GM18511 (cell line): ENCODE measurements around the gene GMIP.
"Not testable (repeated sequence)": the region's sequence is repeated elsewhere in the genome, so short reads cannot be mapped to it uniquely, and the experiment has no call there.

Source experiments
- ATAC-seq: cut with Tn5 transposase; IDR thresholded peaks from one replicate; pipeline ENCODE4 v1.9.1; 2021; ENCODE audit warnings: mild to moderate bottlenecking, moderate library complexity; ENCODE audit not compliant: unreplicated experiment

GMIP gene, protein sequence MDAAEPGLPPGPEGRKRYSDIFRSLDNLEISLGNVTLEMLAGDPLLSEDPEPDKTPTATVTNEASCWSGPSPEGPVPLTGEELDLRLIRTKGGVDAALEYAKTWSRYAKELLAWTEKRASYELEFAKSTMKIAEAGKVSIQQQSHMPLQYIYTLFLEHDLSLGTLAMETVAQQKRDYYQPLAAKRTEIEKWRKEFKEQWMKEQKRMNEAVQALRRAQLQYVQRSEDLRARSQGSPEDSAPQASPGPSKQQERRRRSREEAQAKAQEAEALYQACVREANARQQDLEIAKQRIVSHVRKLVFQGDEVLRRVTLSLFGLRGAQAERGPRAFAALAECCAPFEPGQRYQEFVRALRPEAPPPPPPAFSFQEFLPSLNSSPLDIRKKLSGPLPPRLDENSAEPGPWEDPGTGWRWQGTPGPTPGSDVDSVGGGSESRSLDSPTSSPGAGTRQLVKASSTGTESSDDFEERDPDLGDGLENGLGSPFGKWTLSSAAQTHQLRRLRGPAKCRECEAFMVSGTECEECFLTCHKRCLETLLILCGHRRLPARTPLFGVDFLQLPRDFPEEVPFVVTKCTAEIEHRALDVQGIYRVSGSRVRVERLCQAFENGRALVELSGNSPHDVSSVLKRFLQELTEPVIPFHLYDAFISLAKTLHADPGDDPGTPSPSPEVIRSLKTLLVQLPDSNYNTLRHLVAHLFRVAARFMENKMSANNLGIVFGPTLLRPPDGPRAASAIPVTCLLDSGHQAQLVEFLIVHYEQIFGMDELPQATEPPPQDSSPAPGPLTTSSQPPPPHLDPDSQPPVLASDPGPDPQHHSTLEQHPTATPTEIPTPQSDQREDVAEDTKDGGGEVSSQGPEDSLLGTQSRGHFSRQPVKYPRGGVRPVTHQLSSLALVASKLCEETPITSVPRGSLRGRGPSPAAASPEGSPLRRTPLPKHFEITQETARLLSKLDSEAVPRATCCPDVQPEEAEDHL

DNA sequence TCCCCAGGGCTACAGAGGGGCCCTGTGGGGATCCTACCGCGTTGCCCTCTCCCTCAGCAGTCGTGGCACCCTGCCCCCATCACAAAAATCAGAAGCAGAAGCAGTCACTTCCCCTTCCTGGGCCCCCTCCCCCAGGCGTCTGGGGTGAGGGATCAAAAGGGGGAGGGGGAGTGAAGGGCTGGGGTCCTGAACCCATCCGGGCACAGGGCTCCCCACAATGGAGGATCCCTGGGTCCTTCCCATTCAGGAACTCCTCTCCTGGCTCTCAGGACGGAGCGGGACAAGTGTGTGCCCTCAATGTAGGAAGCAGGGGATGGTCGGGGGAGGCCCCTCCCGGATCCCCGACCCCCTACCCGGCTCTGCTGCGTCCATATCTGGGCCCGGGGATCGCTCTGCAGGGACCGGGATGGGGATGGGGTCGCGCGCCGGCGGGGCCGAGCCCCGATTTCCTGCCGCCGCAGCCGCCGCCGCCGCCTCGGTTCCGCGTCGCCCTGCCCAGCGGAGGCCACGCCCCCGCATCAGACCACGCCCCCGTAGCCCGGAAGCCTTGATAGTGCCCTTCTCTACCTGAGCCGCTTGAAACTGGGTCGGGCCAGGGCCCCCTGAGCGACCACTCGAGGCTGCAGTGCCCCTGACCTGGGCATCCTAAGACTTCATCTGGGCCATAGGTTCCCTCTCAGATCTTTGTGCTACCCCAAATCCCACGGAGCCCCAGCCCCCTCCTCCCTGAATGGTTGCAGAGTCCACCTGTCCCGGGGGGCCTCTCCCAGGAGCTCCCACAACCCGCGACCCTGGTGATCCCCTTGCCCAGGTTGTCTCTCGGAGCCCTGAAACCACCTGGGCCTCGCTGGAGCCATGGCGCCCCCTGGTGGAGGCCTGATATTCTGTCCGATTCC, at the start of gene GMIP:
TSS of gene GMIP (minus strand) at position 500 of the 896 bp plus-strand sequence. CDS start at position 372, 128 bp downstream.
- ATAC-seq: peak; percentile 85

DNA sequence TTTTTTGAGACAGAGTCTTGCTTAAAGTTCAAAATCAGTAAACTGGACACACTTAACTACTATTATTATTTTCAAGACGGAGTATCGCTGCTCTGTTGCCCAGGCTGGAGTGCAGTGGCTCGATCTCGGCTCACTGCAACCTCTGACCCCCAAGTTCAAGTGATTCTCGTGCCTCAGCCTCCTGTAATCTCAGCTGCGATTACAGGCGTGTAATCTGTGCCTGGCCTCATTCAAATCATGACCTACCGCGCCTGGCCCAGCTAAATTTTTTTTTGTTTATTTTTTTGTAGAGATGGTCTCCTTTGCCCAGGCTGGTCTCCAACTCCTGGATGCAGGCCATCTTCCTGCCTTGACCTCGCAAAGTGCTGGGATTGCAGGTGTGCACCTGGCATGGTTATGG, 48.2 kb upstream of the GMIP start:
- no peak for ATAC-seq

DNA sequence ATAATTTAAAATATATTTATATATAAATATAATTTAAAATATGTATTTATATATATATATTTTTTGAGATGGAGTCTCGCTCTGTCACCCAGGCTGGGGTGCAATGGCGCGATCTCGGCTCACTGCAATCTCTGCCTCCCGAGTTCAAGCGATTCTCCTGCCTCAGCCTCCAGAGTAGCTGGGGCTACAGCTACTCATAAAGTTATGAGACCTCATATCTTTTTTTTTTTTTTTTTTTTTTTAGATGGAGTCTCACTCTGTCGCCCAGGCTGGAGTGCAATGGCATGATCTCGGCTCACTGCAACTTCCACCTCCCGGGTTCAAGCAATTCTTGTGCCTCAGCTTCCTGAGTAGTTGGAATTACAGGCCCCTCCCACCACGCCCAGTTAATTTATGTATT, 45.6 kb upstream of the GMIP start:
- not testable (repeated sequence) for ATAC-seq

DNA sequence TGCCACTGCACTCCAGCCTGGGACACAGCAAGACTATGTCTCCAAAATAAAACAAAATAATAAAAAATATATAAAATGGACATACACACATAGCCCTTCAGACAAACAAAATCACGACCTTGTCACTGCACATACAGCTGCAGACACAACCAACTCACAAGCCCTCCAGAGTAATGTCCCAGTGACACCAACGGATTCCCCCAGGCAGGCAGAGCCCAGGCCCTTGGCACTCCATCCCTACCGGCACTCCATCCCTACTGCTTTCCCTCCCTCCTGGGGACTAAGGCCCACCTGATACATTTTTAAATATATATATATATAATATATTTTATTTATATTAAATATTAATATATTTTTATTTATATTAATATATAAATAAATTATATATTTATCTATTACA, 43.6 kb upstream of the GMIP start:
- no peak for ATAC-seq

DNA sequence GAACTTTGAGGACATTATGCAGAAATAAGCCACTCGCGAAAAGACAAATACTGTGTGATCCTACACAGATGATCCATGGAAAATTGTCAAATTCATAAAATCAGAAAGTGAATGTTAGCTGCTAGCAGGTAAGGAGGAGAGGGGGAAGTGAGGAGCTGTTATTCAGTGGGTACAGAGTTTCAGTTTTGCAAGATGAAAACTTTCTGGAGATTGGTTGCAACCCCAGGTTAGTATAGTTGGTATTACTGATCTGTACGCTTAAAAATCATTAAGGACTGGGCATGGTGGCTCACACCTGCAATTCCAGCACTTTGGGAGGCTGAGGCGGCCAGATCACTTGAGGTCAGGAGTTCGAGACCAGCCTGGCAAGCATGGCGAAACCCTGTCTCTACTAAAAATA, 43.1 kb upstream of the GMIP start:
- ATAC-seq: no peak

DNA sequence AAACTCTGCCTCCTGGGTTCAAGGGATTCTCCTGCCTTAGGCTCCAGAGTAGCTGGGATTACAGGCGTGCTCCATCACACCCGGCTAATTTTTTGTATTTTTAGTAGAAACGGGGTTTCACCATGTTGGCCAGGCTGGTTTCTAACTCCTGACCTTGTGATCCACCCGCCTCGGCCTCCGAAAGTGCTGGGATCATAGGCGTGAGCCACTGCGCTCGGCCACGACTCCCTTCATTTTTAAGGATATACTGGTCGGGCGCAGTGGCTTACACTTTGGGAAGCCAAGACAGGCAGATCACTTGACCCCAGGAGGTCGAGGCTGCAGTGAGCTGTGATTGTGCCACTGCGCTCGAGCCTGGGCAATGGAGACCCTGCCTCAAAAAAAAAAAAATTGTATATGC, 42.7 kb upstream of the GMIP start:
- not testable (repeated sequence) for ATAC-seq

DNA sequence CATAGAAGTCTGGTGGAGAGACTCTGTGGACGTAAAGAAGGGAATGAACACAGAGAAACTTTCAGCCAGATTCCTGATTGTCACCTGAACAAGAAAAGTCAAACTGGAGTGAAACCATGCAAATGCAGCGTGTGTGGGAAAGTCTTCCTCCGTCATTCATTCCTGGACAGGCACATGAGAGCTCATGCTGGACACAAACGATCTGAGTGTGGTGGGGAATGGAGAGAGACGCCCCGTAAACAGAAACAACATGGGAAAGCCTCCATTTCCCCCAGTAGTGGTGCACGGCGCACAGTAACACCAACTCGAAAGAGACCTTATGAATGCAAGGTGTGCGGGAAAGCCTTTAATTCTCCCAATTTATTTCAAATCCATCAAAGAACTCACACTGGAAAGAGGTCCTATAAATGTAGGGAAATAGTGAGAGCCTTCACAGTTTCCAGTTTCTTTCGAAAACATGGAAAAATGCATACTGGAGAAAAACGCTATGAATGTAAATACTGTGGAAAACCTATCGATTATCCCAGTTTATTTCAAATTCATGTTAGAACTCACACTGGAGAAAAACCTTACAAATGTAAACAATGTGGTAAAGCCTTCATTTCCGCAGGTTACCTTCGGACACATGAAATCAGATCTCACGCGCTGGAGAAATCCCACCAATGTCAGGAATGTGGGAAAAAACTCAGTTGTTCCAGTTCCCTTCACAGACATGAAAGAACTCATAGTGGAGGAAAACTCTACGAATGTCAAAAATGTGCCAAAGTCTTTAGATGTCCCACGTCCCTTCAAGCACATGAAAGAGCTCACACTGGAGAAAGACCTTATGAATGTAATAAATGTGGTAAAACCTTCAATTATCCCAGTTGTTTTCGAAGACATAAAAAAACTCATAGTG, 36.0 kb upstream of the GMIP start:
- no peak for ATAC-seq

DNA sequence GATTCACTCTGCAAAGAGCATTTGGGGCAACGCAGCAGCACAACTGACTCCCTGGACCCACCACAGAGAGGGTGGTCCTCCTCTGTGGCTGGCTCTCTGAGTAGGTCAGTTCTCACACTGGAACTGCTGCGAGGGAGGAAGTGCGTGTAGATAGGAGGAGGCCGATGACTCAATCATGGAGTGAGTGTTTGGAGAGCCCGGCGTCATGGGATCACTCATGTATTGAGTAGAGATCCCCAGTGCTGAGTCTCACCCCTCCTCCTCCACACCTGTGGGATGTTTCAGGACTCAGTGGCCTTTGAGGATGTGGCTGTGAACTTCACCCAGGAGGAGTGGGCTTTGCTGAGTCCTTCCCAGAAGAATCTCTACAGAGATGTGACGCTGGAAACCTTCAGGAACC, 34.1 kb upstream of the GMIP start:
- ATAC-seq: no peak

DNA sequence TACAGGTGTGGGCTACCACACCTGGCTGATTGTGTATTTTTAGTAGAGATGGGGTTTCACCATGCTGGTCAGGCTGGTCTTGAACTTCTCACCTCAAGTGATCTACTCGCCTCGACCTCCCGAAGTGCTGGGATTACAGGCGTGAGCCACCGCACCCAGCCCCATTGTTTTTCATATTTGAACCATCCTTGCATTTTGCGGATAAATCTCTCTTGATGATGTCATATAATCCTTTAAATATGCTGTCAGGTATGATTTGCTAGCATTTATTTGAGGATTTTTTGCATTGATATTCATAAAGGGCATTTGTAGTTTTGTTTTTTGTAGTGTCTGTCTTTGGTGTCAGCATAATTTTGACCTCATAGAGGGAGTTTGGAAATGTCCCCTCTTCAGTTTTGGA, 30.9 kb upstream of the GMIP start:
- ATAC-seq: no peak

DNA sequence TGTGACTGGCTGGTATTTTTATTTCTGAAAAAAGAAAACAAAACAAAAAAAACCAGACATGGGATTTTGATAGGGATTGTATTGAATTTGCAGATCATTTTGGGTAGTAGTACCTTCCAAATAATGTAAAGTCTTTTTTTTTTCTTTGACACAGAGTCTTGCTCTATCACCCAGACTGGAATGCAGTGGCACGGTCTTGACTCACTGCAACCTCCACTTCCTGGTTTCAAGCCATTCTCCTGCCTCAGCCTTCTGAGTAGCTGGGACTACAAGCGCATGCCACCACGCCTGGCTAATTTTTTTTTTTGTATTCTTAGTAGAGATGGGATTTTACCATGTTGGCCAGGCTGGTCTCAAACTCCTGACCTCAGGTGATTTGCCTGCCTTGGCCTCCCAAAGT, 29.4 kb upstream of the GMIP start:
- no peak for ATAC-seq

DNA sequence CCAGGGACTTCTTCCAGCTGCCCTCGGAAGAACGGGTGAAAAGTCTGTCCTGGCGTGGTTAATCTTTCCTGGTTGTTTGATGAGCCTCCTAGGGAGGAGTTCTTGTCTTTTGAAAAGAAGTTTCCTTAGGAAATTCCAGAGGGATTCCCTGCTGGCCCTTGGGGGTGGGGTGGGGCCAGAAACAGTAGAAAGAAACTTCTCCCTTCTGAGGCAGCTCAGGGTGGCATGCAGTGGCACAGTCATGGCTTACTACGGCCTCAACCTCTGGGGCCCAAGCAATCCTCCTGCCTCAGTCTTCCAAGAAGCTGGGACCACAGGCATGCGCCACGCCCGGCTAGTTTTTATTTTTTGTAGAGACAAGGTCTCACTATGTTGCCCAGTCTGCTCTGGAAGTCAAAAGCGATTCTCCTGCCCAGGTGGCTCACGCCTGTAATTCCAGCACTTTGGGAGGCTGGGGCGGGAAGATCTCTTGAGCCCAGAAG, 26.7 kb upstream of the GMIP start:
- ATAC-seq: no peak

DNA sequence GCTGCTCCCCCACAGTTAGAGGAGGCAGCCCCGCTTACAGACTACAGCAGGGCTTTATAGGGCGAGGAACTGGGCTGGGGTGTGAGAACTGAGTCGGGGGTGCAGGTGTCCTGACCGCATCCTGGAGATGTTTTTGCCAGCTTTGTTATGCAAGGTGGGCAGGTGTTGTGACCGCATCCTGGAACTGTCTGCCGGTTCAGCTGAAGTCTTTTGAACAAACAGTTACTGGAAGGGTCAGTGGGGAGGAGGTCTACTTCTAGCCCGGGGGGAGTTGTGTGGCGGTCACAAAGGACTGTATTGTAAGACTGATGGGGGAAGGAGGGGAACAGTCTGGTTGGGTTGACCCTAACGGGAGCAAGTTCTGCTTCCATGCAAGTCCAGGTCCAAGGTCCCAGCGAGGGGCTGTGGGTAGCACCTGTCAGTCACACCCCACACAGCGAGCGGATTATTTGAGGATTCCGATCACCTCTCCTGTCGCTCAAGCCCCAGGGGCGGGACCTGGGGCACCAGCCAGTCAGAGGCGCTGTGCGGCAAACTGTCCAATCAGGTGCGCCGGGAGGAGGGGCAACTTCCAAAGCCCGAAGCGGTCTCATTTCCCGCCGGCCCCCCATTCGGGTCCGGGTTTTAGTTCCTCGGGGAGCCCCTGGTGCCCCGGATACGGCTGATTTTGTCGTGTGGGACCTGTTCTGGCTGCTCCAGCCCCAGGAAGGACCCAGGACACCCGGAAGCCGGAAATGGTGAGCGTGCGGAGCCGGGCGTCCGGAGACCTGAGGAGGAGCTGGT, 25.0 kb upstream of the GMIP start, which contains the start of gene ZNF101:
TSS of gene ZNF101 (plus strand) at position 610 of the 783 bp plus-strand sequence. CDS start at position 735, 125 bp downstream.
- ATAC-seq: peak; percentile 73

DNA sequence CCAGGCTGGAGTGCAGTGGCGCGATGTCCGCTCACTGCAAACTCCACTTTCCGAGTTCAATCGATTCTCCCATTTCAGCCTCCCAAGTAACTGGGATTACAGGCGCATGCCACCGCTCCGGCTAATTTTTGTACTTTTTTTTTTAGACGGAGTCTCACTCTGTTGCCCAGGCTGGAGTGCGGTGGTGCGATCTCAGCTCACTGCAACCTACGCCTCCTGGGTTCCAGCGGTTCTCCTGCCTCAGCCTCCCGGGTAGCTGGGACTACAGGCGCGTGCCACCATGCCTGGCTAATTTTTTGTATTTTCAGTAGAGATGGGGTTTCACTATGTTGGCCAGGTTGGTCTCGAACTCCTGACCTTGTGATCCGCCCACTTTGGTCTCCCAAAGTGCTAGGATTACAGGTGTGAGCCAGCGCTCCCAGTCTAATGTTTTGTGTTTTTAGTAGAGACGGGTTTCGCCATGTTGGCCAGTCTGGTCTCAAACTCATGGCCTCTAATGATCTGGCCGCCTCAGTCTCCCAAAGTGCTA, 22.0 kb upstream of the GMIP start:
- not testable (repeated sequence) for ATAC-seq

DNA sequence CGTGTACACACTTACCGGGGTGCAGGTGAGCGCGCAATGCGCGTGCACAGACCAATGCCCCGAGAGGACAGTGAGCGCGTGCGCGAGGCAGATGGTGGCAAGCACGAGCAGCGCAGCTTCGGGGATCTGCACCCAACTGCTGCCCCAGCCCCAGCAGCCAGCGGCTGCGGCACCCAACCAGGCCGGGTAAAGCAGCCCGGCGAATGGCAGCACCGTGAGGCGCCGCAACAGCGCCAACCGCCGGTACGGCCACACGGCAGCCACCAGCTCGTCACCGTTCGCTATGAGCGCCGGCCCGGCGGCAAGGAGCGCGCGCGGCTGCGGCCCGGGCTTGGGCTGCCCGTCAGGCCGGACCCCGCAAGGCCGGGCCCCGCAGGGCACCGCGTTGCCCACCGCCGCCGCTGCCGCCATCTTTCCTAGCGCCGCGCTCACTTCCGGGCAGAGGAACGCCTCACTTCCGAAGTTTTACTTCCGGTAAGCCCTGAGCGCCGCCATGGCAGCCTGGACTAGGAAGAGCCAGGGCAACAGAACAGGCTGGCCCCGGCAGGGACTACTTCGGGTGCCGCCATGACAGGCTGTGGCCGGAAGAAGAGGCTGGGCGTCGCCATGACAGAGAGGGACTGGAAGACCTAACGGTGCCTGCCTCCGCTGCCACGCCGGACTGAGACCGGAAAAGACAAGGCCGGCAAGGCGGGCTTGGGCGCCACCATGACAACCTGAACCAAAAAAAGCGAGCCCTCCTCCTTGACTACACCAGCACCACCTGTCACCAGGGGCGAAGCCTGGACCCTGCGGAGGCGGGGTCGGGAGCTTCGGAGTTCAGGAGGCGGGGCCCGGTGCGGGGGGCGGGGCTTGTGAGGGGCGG, 20.0 kb upstream of the GMIP start, which contains the start of gene ATP13A1:
TSS of gene ATP13A1 (minus strand) at position 421 of the 865 bp plus-strand sequence. CDS start at position 411, 10 bp downstream.
- ATAC-seq: peak; percentile 73

DNA sequence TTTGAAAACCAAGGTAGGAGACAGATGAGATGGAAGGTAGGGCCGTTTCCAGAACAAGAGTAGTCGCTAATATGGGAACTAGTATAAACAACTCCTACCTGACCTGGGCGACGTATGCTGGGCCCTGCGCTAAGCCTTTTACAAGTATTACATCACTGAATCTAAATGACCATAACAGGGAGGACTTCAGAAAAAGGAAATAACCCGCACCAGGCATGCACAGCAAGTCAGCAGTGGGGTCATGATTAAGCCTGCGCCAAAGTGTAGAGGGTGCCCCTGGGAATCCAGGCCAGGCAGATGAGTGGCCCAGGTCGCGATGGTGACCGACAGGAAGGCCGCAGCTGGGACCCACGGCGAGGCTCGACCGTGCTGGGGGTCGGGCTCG, 19.4 kb upstream of the GMIP start:
- no peak for ATAC-seq

DNA sequence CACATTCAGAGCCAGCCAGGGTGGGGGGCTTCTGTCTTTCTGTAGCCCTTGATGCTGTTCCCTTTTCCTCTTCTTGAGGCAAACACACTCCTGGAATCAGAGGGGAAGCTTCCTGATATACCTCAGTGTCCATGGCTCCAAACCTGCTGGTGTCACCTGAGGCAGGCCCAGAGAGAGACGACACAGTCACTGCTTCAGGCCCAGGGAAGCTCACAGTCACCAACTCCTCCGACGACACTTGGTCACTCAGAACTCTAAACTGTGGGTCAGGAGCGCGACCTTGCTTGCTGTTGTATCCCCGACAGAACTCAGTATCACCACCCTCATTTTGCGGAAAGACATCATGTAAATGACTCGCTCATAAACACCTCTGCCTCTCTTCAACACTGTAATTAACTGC, 18.9 kb upstream of the GMIP start:
- no peak for ATAC-seq

DNA sequence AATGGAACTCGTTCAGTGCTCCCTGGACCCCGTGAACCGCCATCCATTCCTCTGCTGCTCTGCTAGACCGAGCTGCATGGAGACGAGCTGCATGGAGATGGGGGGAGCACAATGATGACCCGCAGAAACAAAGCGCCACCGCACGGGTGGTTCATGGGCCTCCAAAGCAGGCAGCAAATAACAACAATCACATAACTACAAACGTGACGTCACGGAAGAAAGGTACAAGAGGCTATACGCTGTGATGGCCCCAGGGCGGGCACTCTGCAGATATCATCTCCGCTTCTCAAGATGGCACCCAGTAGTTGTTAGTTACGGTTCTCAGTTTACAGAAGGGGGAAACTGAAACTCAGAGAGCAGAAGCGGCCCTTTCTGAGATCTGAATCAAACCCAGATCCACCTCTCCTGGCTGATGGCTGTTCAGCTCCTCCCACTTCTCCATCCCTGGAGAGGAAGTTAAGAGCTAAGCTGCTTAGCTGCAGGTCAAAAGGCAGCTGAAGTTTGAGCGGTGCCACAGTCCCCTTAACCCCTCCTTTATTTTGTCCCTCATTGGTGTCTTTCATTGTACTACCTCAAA, 18.3 kb upstream of the GMIP start:
- ATAC-seq: peak; percentile 51
